ENCODE results near the gene SCG5. TPM values are rescaled to one million over a fixed set of nuclear protein-coding genes. Genes with fewer than 3 reads are reported as not detected.

The SCG5 gene
- total and polyA plus RNA-seq, 5 experiments from 2014 or later, result not detected

DNA sequence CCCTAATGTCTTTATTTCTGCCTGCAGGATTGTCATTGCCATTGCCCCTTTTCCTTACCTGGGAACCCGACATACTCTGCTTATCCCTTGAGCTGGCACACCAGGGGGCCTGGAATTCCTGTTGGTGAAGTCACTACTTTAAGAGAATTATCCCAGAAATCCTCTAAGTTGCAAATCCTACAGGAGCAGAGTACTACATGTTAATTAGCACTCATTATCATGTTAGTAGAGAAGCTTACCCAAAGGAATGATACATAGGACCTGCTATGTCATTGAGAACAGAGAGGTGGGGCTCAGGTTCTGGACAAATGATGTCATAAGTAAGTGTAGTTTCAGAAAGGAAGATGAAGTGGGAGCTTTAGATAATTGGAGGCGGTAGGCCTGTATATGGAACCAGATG, 27.4 kb downstream of the SCG5 start:
- POLR2A ChIA-PET, result no interaction called here
- H3K27ac Mint-ChIP-seq, result no peak overlapping the region
- H3K4me3 Mint-ChIP-seq, result no peak overlapping the region
- H3K36me3 Mint-ChIP-seq, result no peaks in the 10 kb centered on the region
- no peak for ATAC-seq
- DNase-seq, result no peak
- peaks cover 0 to 2% (median 0%) of the 10 kb centered on the region in 5 donors for H3K27me3 Mint-ChIP-seq
- no peaks in the 10 kb centered on the region for H3K9me3 Mint-ChIP-seq
- H3K4me1 Mint-ChIP-seq, result no peaks in the 10 kb centered on the region

DNA sequence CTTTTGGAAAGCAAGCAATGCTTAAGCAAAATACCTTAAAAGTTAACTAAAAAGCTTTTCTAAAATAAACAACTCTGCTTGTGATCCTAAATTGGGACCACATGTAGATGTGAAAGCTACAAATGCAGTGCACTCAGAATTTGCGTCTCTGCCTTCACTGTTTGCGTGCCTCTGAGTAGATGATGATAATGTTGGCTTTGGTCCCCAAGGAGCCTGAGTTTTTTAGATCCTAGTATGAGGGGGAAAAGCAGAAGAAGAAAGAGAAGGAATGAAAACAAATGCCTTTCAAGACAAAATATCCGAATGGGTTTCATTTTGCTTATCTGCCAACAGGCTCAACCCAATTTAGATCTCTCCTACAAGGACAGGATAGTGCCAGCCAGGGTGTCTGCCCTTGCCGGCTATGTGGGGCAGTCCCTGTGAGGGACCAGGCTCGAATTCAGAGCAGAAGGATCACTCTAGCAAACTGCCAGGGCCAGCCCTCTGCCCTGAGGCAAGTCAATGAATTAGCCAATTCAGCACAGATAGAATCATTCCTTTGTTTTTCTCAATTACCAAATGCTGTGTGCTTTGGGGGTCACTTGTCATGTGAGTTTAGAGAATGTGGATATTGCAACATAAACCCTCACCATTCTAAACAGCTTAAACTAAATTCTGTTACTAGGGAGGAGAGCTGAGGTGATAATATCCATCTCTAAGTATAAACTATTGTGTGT, 28.5 kb downstream of the SCG5 start:
- H3K27ac Mint-ChIP-seq, result no peak overlapping the region
- DNase-seq, result no peak
- H3K4me1 Mint-ChIP-seq, result no peaks in the 10 kb centered on the region
- no peak for ATAC-seq
- POLR2A ChIA-PET, result no interaction called here
- H3K36me3 Mint-ChIP-seq, result no peaks in the 10 kb centered on the region
- H3K27me3 Mint-ChIP-seq, result peaks cover 0 to 2% (median 0%) of the 10 kb centered on the region in 5 donors
- H3K4me3 Mint-ChIP-seq, result no peak overlapping the region
- no peaks in the 10 kb centered on the region for H3K9me3 Mint-ChIP-seq

DNA sequence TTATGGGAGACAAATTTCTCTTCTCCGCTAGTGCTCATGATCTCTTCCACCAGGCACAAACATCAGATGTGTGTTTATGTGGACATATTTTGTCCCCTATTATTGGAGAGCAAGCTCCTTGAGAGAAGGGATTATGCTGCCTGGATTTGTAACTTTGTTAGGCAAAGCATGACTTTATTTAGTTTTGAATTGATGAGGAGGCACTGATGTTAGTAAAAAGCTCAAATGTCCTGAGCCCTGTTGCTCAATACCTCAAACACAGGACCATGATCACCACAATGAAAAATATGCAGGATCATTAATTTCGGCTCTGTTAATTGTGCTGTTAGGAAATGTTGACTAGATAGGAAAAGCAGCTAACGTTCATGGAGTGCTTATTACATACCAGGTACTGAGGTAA, 29.1 kb downstream of the SCG5 start:
- H3K36me3 Mint-ChIP-seq, result no peaks in the 10 kb centered on the region
- peaks cover 0 to 2% (median 0%) of the 10 kb centered on the region in 5 donors for H3K27me3 Mint-ChIP-seq
- no peak for DNase-seq
- no peak overlapping the region for H3K4me3 Mint-ChIP-seq
- no peaks in the 10 kb centered on the region for H3K4me1 Mint-ChIP-seq
- POLR2A ChIA-PET, result no interaction called here
- no peaks in the 10 kb centered on the region for H3K9me3 Mint-ChIP-seq
- no peak for ATAC-seq
- H3K27ac Mint-ChIP-seq, result no peak overlapping the region

DNA sequence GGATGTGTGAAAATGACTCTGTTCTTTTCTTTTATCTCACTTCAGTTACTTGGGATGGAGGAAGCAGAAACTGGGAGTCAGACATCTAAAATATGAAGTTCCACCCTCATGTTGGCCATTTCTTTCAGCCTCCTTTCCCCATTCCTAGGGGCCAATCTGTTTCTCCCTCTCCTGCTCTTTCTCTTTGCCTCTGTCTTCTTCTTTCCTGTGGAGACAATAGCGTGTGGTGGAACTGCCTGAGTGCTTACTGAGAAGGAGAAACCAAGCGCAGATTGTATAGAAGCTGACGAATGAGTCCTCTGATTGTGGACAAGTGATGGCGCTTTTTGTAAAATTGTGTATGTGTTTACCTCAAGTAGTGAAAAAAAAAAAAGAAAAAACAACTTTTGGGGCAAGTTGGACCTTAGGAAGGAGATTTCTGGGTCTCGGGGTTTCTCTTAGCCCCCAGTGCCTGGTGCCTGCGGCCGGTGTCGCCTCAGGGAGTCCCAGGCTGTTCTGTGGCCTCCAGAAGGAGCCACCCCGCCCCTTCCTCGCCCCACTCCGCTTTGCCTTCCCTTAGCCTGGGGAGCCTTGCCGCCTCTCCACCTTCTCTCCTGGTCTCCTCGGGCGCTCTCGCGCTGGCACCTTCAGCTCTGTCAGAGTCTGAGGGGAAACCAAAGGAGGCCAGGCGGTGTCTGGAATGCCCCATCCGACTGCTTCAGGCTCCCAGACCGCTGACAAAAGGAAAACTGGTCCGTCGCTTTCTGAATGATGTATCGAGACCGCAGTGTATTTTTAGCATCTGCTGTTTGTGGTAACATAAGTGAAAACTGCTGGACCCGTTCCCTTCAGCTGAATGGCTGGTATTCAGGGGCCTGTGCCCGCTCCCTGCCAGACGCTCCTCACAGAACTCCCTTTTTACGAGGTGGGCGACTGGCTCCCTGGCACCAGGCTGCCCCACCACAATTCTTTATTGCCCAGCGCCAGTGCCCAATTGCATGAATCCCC, 30.1 kb downstream of the SCG5 start:
- POLR2A ChIA-PET, result no interaction called here
- ATAC-seq, result no peak
- DNase-seq, result no peak
- Mint-ChIP-seq H3K27ac (no peak overlapping the region), H3K36me3 (no peaks in the 10 kb centered on the region), H3K27me3 (peaks cover 0 to 2% (median 0%) of the 10 kb centered on the region in 5 donors), H3K9me3 (no peaks in the 10 kb centered on the region), H3K4me3 (no peak overlapping the region), H3K4me1 (no peaks in the 10 kb centered on the region)

DNA sequence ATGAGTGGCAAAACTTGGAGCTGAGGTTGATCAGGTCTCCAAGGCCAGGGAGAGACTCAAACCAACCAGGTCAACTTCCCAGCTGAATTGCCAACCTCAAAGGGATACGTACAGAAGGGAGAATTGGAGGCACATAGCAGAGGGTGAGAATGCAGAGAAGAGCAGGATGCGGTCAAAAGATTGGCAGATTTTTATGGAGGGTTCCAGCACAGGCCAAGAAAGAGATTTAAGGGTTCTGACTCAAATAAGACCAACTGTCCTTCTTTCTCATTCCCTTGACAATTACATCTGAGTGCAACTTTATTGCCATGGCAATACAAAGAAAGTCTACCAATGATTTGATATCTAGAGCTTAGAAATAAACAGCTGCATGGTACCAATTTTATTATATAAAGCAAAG, 33.2 kb downstream of the SCG5 start:
- Mint-ChIP-seq H3K4me3 (no peak overlapping the region), H3K27me3 (peaks cover 0 to 2% (median 0%) of the 10 kb centered on the region in 5 donors), H3K4me1 (no peaks in the 10 kb centered on the region), H3K36me3 (no peaks in the 10 kb centered on the region), H3K27ac (no peak overlapping the region), H3K9me3 (no peaks in the 10 kb centered on the region)
- DNase-seq (no peak), ATAC-seq (no peak)
- POLR2A ChIA-PET, result no interaction called here

DNA sequence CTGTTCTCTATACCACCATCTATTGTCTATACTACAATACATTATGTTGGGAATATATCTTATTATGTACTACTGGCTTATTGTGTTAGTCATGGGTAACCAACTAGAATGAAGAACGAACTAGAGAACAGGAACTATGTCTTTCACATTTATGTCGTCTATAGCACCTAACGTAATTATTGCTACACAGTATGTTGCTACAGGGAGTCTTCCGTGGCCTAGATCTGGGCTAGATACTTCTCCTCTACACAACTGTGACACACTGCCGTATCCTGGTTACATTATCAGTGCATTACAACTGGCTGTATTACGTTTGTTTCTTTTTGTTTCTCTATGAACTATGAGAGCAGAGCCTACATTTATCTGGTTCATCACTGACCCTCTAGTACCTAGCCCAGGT, 34.0 kb downstream of the SCG5 start:
- no peaks in the 10 kb centered on the region for H3K9me3 Mint-ChIP-seq
- no peaks in the 10 kb centered on the region for H3K36me3 Mint-ChIP-seq
- DNase-seq (no peak), ATAC-seq (no peak)
- peaks cover 0 to 2% (median 0%) of the 10 kb centered on the region in 5 donors for H3K27me3 Mint-ChIP-seq
- H3K4me1 Mint-ChIP-seq, result no peaks in the 10 kb centered on the region
- POLR2A ChIA-PET, result no interaction called here
- no peak overlapping the region for H3K27ac Mint-ChIP-seq
- no peak overlapping the region for H3K4me3 Mint-ChIP-seq

DNA sequence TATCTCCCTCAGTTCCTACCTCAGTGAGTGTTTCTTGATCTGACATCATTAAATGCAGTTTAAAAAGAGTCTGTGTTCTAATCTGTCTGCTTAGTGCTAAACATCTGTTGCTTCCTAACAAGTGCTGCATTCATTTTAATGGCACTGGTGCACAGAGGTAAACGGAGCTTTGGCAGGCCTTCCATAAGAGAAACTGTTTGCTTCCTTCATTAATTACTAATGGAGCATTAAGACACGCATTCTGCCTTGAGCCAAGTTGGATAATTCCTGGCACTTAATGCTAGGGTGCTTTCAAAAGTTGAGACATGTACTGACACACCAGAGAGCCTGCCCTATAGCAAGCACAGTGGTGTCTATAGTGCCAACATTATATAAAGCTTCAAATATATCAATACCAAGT, 34.7 kb downstream of the SCG5 start:
- Mint-ChIP-seq H3K27me3 (peaks cover 0 to 2% (median 0%) of the 10 kb centered on the region in 5 donors), H3K27ac (no peak overlapping the region), H3K4me1 (no peaks in the 10 kb centered on the region), H3K36me3 (no peaks in the 10 kb centered on the region), H3K9me3 (no peaks in the 10 kb centered on the region), H3K4me3 (no peak overlapping the region)
- DNase-seq (no peak), ATAC-seq (no peak)
- POLR2A ChIA-PET, result no interaction called here

DNA sequence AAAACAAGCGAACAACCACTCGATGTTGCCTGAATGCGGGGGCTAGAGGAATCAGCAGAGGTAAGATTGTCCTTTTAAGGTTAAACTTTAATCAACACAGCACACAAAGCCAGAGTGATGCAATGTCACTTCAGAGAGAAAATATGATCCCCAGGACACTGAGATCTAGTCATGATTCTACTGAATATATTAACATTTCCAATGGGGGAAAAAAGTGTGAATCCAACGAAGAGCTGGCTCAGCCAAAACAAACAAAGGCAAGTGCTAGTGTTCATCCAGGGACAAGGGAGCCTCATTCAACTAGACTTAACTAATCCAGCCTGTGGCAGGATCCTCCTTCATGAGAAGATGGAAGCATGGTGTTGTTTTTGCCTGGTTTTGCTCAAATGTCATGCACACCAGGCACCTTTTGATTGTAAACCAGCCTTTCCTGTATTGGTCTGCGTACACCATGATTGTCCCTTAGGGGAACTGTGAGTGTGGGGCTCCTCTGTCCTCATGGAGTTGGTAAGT, 35.8 kb downstream of the SCG5 start:
- POLR2A ChIA-PET, result no interaction called here
- Mint-ChIP-seq H3K27me3 (no peaks in the 10 kb centered on the region), H3K4me1 (no peaks in the 10 kb centered on the region), H3K27ac (no peak overlapping the region), H3K4me3 (no peak overlapping the region), H3K36me3 (no peaks in the 10 kb centered on the region), H3K9me3 (no peaks in the 10 kb centered on the region)
- ATAC-seq (no peak), DNase-seq (no peak)

DNA sequence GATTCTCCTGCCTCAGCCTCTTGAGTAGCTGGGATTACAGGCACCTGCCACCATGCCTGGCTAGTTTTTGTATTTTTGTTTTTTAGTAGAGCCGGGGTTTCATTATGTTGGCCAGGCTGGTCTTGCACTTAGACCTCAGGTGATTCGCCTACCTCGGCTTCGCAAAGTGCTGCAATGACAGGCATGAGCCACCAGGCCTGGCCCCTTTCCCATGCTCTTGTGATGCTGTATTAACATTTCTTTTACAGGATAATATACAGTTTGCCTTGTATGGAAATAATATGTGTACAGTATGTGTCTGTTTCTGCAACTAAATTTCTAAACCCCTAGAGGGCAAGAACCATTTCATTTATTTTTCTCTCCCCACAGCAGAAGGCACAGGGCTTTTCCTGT, 37.8 kb downstream of the SCG5 start:
- H3K9me3 Mint-ChIP-seq, result no peaks in the 10 kb centered on the region
- H3K27ac Mint-ChIP-seq, result no peak overlapping the region
- DNase-seq (no peak), ATAC-seq (no peak)
- POLR2A ChIA-PET, result no interaction called here
- no peaks in the 10 kb centered on the region for H3K36me3 Mint-ChIP-seq
- H3K27me3 Mint-ChIP-seq, result peaks cover 0 to 4% (median 0%) of the 10 kb centered on the region in 5 donors
- H3K4me1 Mint-ChIP-seq, result peaks cover 0 to 9% (median 0%) of the 10 kb centered on the region in 4 donors
- H3K4me3 Mint-ChIP-seq, result no peak overlapping the region

DNA sequence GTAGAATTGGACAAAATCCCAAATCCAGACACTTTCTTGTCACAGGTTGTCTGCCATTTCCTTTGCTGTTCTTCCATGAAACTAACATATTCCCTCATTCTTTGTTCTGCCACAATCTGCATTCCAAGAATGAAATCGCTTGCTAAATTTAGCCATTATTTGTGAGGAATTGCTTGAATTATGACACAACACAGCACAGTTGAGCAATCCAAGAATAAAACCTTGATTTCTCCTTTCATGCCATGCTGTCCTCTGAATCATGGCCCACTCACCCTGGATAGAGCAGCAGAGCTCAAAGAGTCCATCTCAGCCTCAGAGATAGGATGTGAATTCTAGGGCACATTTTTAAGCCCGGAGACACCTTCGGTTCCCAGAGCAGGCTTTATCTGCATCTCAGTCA, 41.1 kb downstream of the SCG5 start:
- ATAC-seq (no peak), DNase-seq (no peak)
- peaks cover 0 to 13% (median 0%) of the 10 kb centered on the region in 5 donors for H3K27me3 Mint-ChIP-seq
- no peak overlapping the region for H3K4me3 Mint-ChIP-seq
- no peaks in the 10 kb centered on the region for H3K36me3 Mint-ChIP-seq
- no peak overlapping the region for H3K27ac Mint-ChIP-seq
- H3K4me1 Mint-ChIP-seq, result peaks cover 0 to 9% (median 0%) of the 10 kb centered on the region in 4 donors
- H3K9me3 Mint-ChIP-seq, result no peaks in the 10 kb centered on the region
- POLR2A ChIA-PET, result no interaction called here

DNA sequence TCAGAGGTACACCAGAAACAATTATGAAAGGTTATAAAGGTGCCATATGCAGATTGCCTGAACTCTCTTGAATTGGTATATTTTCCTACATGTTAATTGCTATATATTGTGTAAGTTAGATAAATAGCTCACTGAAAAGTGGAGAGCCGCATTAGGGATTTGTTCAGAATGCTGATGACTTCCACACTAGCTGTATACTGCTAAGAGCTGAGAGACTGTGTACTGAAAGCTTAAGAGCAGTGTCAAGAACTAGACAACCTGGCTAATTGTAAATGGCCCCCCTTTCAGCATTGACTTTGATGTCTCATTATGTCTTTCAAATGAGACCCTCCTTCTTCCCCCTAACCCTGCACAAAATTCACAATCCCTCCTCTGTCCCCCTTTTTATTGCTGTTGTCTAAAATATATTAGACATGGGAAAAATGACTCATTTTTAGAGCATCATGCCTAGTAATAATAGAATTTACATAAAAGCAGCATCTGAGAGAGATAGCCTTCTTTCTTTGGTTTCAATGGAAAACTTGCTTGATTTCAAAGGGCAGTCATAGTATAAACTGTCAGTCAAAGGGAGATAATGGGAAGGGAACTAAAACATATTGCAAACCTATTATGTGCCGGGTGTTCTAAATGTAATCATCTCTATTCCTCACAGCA, 41.6 kb downstream of the SCG5 start:
- Mint-ChIP-seq H3K9me3 (no peaks in the 10 kb centered on the region), H3K27me3 (peaks cover 0 to 15% (median 0%) of the 10 kb centered on the region in 5 donors), H3K4me1 (peaks cover 0 to 9% (median 0%) of the 10 kb centered on the region in 4 donors), H3K36me3 (no peaks in the 10 kb centered on the region), H3K4me3 (no peak overlapping the region), H3K27ac (no peak overlapping the region)
- ATAC-seq, result no peak
- POLR2A ChIA-PET, result no interaction called here
- DNase-seq, result no peak

DNA sequence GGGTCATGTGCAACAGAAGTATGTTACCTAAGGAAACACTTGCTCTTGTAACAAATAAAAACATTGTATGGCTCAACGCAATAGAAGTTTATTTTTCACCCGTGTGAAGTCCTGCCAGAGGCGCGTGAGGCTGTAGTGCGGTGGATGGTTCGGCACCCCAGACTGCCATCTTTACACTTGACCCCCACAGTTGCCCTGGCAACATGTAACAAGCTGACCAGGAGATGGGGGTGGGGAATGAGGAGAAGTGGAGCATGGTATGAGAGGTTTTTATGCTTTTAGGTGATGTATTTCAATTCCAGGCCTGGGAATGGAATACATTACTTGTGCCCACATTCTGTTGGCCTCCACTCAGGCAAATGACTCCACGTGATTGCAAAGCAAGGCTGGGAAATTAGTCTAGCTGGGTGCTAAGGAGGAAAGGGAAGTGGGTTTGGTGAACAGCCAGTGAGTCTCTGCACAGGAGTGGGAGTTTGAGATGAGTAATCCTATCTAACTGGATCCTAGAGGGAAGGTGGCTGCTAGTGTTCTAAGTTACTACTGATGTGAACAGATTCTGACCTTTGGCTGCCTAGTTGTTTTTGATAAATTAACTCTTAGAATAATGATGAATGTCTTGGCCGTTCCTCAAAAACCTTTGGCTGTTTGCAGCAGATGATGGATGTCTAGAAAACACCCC, 42.5 kb downstream of the SCG5 start:
- Mint-ChIP-seq H3K27ac (no peak overlapping the region), H3K9me3 (no peaks in the 10 kb centered on the region), H3K4me1 (peaks cover 0 to 9% (median 0%) of the 10 kb centered on the region in 4 donors), H3K27me3 (peaks cover 0 to 16% (median 0%) of the 10 kb centered on the region in 5 donors), H3K4me3 (no peak overlapping the region), H3K36me3 (no peaks in the 10 kb centered on the region)
- ATAC-seq (no peak), DNase-seq (no peak)
- POLR2A ChIA-PET, result no interaction called here
